Parathyroid adenoma (tissue), 2 donors: ENCODE measurements around the gene NMNAT2.

Experiments
- H2AFZ ChIP-seq: fragments of 300-600 bp; sonication (generic); one replicate; pipeline ENCODE4 v1.7.0; 2017; ENCODE audit warnings: antibody characterized with exemption, mild to moderate bottlenecking
- H3K27ac ChIP-seq: fragments of 300-600 bp; sonication (generic); one replicate; pipeline ENCODE4 v1.7.0; 2017
- H3K27me3 ChIP-seq: fragments of 300-600 bp; sonication (generic); one replicate; pipeline ENCODE4 v1.7.0; 2017; ENCODE audit warnings: low read length; ENCODE audit not compliant: control insufficient read depth, insufficient read depth
- H3K36me3 ChIP-seq: fragments of 300-600 bp; sonication (generic); one replicate; pipeline ENCODE4 v1.7.0; 2017; ENCODE audit warnings: low read length; ENCODE audit not compliant: control insufficient read depth, insufficient read depth
- H3K4me1 ChIP-seq: fragments of 300-600 bp; sonication (generic); one replicate; pipeline ENCODE4 v1.7.0; 2017; ENCODE audit warnings: control low read depth
- H3K4me2 ChIP-seq: fragments of 300-600 bp; sonication (generic); one replicate; pipeline ENCODE4 v1.7.0; 2017; ENCODE audit warnings: low read length
- H3K4me3 ChIP-seq: fragments of 300-600 bp; sonication (generic); one replicate; pipeline ENCODE4 v1.7.0; 2017; ENCODE audit warnings: low read depth, low read length
- H3K79me2 ChIP-seq: fragments of 300-600 bp; sonication (generic); one replicate; pipeline ENCODE4 v1.7.0; 2017; ENCODE audit warnings: control low read depth
- H3K9ac ChIP-seq: fragments of 300-600 bp; sonication (generic); one replicate; pipeline ENCODE4 v1.7.0; 2017; ENCODE audit warnings: mild to moderate bottlenecking
- H3K9me3 ChIP-seq: fragments of 300-600 bp; sonication (generic); one replicate; pipeline ENCODE4 v1.7.0; 2017; ENCODE audit warnings: low read length; ENCODE audit not compliant: control insufficient read depth
- CTCF ChIP-seq: fragments of 300-600 bp; sonication (generic); IDR thresholded peaks from one replicate; pipeline ENCODE4 v1.7.0; 2017; ENCODE audit warnings: antibody characterized with exemption, mild to moderate bottlenecking
- donor health status: primary hyperparathyroidism.

Gene NMNAT2

GRCh38 chr1:183263886-183264602 is 154.1 kb downstream of the NMNAT2 start:
- H3K4me2 ChIP-seq: no peak overlapping the region
- no peaks in the 10 kb centered on the region for H3K79me2 ChIP-seq
- H2AFZ ChIP-seq: no peak overlapping the region
- H3K27ac ChIP-seq: no peak overlapping the region
- no peaks in the 10 kb centered on the region for H3K27me3 ChIP-seq
- no peak for TF ChIP-seq CTCF
- no peak overlapping the region for H3K9ac ChIP-seq
- no peaks in the 10 kb centered on the region for H3K4me1 ChIP-seq
- H3K36me3 ChIP-seq: no peaks in the 10 kb centered on the region
- H3K9me3 ChIP-seq: no peaks in the 10 kb centered on the region
- no peak overlapping the region for H3K4me3 ChIP-seq

GRCh38 chr1:183262628-183263200 is 155.5 kb downstream of the NMNAT2 start:
- H3K4me1 ChIP-seq: no peaks in the 10 kb centered on the region
- no peaks in the 10 kb centered on the region for H3K36me3 ChIP-seq
- H3K9ac ChIP-seq: no peak overlapping the region
- no peaks in the 10 kb centered on the region for H3K79me2 ChIP-seq
- H2AFZ ChIP-seq: no peak overlapping the region
- H3K27me3 ChIP-seq: no peaks in the 10 kb centered on the region
- H3K4me3 ChIP-seq: no peak overlapping the region
- no peak for TF ChIP-seq CTCF
- H3K9me3 ChIP-seq: no peaks in the 10 kb centered on the region
- no peak overlapping the region for H3K4me2 ChIP-seq
- no peak overlapping the region for H3K27ac ChIP-seq

- no peak overlapping the region for H3K4me3 ChIP-seq
- H3K9me3 ChIP-seq: peaks cover 2% of the 10 kb centered on the region
- no peak overlapping the region for H3K27ac ChIP-seq
- H3K79me2 ChIP-seq: no peaks in the 10 kb centered on the region
- no peaks in the 10 kb centered on the region for H3K4me1 ChIP-seq
- H3K27me3 ChIP-seq: no peaks in the 10 kb centered on the region
- H3K9ac ChIP-seq: no peak overlapping the region
- H2AFZ ChIP-seq: no peak overlapping the region
- H3K4me2 ChIP-seq: no peak overlapping the region
- TF ChIP-seq CTCF: no peak
- H3K36me3 ChIP-seq: no peaks in the 10 kb centered on the region
These were observed 158.3 kb downstream of the NMNAT2 start for GRCh38 chr1:183259924-183260323.

GRCh38 chr1:183255073-183255472 is 163.1 kb downstream of the NMNAT2 start:
- Histone ChIP-seq H3K4me3 (no peak overlapping the region), H3K27me3 (no peaks in the 10 kb centered on the region), H2AFZ (no peak overlapping the region), H3K4me2 (no peak overlapping the region), H3K9me3 (peaks cover 6% of the 10 kb centered on the region), H3K36me3 (no peaks in the 10 kb centered on the region), H3K9ac (no peak overlapping the region), H3K79me2 (no peaks in the 10 kb centered on the region), H3K4me1 (no peaks in the 10 kb centered on the region), H3K27ac (no peak overlapping the region)
- no peak for TF ChIP-seq CTCF
